SK-N-MC (cell line): ENCODE data around the gene PEX5L.

Source experiments
- EZH2 ChIP-seq: fragments of 200-600 bp; sonication (generic); IDR thresholded peaks from one replicate; pipeline ENCODE4 v1.6.1; 2017; ENCODE audit warnings: antibody characterized with exemption
- FOXP2 ChIP-seq: optimal IDR thresholded peaks from 2 replicates; pipeline ENCODE3; 2011; ENCODE audit warnings: mild to moderate bottlenecking, moderate library complexity; ENCODE audit not compliant: insufficient read depth; ENCODE audit errors: extremely low read length, control extremely low read depth
- POLR2AphosphoS5 ChIP-seq: IDR thresholded peaks from 2 replicates; pipeline ENCODE4 v1.6.1; 2012; ENCODE audit warnings: mild to moderate bottlenecking, low read depth, low read length, borderline replicate concordance

GRCh38 chr3:180073561-180073960 is 36.8 kb upstream of the PEX5L start:
- TF ChIP-seq POLR2AphosphoS5 (no peak), EZH2 (no peak), FOXP2 (no peak)
